GM18526 (cell line): ENCODE data around the gene ERCC1.

Experiments used
- POLR2A ChIP-seq: IDR thresholded peaks from 3 replicates; pipeline ENCODE4 v1.6.1; 2011; ENCODE audit not compliant: insufficient read length; ENCODE audit errors: extremely low read depth

The ERCC1 gene

GRCh38 chr19:45463241-45463640 lies 39.5 kb upstream of the ERCC1 start:
- no peak for TF ChIP-seq POLR2A

GRCh38 chr19:45462174-45462573 lies 38.5 kb upstream of the ERCC1 start:
- TF ChIP-seq POLR2A, result no peak

- no peak for TF ChIP-seq POLR2A
Observed at GRCh38 chr19:45460807-45461347, 37.2 kb upstream of the ERCC1 start.

DNA sequence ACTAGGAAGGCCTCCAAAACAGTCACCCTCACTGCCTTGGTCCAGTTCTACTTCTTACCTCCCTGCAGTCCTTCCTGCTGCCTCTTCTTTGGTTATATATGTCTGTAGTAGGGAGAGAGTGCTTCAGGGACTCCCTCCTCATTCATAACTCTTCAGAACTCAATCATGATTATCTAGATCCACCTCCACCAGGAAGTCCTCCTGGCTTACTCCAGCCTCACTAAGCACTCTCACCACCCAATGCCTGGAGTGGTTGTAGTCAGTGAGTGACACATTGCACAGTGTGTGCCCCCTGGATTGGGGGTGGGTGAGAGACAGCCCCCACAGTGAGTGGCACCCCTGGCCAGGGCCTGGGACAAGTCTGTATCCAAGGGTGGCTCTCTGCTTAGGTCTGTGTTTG lies 34.1 kb upstream of the ERCC1 start:
- TF ChIP-seq POLR2A, result no peak

- TF ChIP-seq POLR2A, result no peak
Observed at GRCh38 chr19:45456500-45456815, 32.7 kb upstream of the ERCC1 start.

GRCh38 chr19:45455707-45456499 lies 32.2 kb upstream of the ERCC1 start:
- TF ChIP-seq POLR2A, result no peak

GRCh38 chr19:45451850-45452387 lies 28.2 kb upstream of the ERCC1 start:
- no peak for TF ChIP-seq POLR2A

DNA sequence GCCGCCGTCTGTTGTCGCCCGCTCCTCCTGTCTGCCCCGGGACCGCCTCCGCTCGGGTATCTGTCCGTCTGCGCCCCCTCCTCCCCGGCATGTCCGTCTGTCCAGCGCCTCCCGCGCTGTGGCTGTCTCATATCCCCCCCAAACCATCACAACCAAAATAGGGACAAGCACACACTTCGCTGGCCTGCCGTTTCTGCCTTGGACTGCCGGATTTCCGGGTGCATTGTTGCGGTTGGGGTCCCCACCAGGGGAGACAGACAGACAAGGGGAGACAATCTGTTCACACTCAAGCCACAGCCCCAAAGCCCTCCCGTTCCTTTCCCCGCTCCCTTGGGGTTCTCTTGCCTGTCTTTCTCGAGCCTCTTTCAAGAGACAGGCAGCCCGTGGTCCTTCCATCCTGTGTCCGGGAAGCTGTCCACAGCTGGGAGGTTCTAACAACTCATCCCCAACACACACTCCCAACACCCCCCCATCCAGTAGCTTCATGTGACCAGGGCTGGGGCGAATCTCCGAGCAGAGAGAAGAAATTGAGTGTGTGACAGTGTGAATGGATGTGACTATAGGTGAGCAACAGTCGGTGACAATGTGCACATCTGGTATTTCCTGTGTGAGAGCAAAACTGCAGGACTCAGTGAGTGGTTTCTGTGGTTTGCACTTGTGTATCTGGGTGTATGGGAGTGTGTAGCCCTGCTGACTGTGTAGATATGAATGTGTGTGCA lies 27.6 kb upstream of the ERCC1 start:
- no peak for TF ChIP-seq POLR2A

GRCh38 chr19:45450012-45450333 lies 26.3 kb upstream of the ERCC1 start:
- TF ChIP-seq POLR2A, result no peak

DNA sequence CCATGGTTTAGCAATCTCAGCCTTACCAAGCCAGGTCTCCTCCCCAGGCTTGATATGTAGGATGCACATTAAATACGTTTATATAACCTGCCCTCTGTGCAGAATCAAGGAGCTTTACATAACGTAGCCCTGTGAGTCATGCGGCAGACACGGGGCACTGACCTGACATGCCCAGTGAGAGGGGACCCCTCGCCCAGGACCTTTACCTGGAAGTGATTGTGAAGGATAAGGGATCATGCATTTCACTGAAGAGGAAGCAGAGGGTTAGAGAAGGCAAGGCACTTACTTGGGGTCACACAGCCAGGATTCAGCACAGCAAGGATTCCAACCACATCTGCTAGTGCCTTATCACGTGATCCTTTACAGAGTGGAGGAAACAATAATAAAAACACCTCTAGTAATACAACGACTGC lies 25.2 kb upstream of the ERCC1 start:
- TF ChIP-seq POLR2A, result no peak

GRCh38 chr19:45448425-45448756 lies 24.7 kb upstream of the ERCC1 start:
- no peak for TF ChIP-seq POLR2A

GRCh38 chr19:45446944-45447343 lies 23.2 kb upstream of the ERCC1 start:
- no peak for TF ChIP-seq POLR2A

DNA sequence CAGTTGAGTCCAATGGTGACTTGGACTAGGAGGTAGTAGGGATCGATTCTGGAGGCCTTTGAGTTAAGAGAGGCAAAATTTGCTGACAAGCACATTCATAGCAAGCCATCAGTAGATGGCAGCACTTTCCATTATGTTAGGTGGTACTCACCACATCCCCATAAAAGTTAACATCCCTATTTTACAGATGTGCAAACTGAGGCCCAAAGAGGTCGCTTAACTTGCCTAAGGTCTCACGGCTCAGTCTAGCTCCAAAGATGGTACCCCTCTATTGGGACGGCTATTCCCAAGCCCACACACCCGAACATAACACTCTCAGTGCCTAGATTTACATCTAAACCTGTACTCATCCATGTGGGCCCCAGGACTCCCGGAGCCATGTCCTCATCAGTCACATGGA lies 22.6 kb upstream of the ERCC1 start:
- TF ChIP-seq POLR2A, result no peak

DNA sequence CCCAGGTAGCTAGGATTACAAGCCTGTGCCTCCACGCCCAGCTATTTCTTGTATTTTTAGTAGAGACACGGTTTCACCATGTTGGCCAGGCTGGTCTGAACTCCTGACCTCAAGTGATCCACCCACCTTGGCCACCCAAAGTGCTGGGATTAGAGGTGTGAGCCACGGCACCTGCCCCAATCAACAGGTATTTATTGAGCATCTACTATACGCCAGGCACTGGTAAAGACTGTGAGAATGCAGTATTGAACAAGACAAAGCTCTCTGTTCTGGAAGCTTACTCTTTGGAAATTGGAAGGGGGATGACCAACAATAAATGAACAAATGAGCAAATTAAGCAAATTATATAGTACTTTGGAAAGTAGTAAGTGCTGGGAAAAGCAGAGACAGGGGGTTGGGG lies 21.4 kb upstream of the ERCC1 start:
- TF ChIP-seq POLR2A, result no peak

GRCh38 chr19:45444318-45445041 lies 20.8 kb upstream of the ERCC1 start:
- no peak for TF ChIP-seq POLR2A
